ENCODE results near the gene AMFR. TPM values are rescaled to one million over a fixed set of nuclear protein-coding genes. Genes with fewer than 3 reads are reported as not detected.

AMFR gene
- total and polyA plus RNA-seq, 4 donors: 43.3 to 309 (median 98.4) TPM

- WGBS: 8% methylated on average over 31 of the region's 31 CpGs
- H3K36me3 ChIP-seq (ENCODE audit: control insufficient read depth in 4 of 4, insufficient read depth in 3 of 4, low read depth in 1 of 4, low read length in 3 of 4): peaks cover 8 to 24% (median 17%) of the 10 kb centered on the region in 4 donors
- peak overlapping the region; percentile 53 to 73 for H3K9ac ChIP-seq (ENCODE audit: low read depth in 1 of 2, low read length in 2 of 2)
- peaks cover 9 to 25% (median 22%) of the 10 kb centered on the region in 4 donors for H3K4me1 ChIP-seq (ENCODE audit: control insufficient read depth in 4 of 4, insufficient read depth in 4 of 4, low read length in 3 of 4)
- peak overlapping the region; percentile 64 to 90 for H3K27ac ChIP-seq (ENCODE audit: low read depth in 1 of 2, low read length in 2 of 2)
- no peaks in the 10 kb centered on the region for H3K9me3 ChIP-seq (ENCODE audit: control insufficient read depth in 4 of 4, low read length in 3 of 4)
- H3K27me3 ChIP-seq (ENCODE audit: control insufficient read depth in 4 of 4, insufficient read depth in 4 of 4, low read length in 3 of 4): no peaks in the 10 kb centered on the region
- H3K4me3 ChIP-seq (ENCODE audit: low read depth in 1 of 3, low read length in 3 of 3): peak overlapping the region; percentile 69 to 99 (median 71)
- TF ChIP-seq YY1 (IDR thresholded peaks at IDR 0.05) (no peak), GABPA (IDR thresholded peaks at IDR 0.05 in 1 of 2, conservative IDR thresholded peaks at IDR 0.05 in 1 of 2) (no peak), FOXA2 (IDR thresholded peaks at IDR 0.05) (no peak), JUND (IDR thresholded peaks at IDR 0.05) (peak; percentile 28 to 50), RAD21 (IDR thresholded peaks at IDR 0.05) (peak in 1 of 2 donors; percentile 11), CTCF (IDR thresholded peaks at IDR 0.05; ENCODE audit: low read depth, low read length, missing input control) (no peak), MAX (IDR thresholded peaks at IDR 0.05) (no peak), EGR1 (IDR thresholded peaks at IDR 0.05; ENCODE audit: low read depth in 2 of 2) (no peak)
- DNase-seq (ENCODE audit: low spot score): no peak
These were observed 26.7 kb upstream of the AMFR start for GRCh38 chr16:56451753-56452689.

DNA sequence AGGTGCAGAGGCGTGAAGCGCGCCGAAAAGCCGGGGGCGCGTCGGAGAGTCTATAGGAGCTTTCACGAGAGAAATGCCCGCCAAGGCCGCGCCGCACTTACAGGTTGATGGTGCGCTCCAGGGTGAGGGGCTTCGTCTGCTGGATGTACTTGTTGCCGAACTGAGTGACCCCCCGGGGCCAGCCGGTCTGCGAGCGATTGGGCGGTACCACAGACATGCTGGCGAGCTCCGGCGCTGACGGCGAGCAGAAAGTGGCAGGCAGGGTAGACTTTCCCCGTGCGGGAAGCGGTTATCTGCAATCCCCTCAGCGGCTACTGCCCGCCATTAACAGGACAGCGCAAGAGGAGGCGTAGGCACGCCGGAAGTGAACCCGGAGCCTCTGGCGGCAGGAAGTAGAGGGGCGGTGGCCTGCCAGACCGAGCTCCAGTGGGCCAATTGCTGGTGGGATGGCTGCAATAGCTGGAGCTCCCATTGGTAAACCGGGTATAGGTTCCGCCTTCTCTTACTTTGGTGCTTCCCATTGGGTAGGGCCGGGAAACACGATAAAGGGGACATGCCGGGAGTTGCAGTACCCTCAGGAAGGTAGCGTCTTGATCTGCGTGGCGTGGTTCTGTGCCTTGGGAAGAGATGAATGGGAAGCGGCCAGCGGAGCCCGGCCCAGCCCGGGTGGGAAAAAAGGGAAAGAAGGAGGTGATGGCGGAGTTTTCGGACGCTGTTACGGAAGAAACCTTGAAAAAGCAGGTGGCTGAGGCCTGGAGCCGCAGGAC, 25.8 kb upstream of the AMFR start, which contains the start of the genes NUDT21 and OGFOD1:
Gene NUDT21 (minus strand): TSS at position 347 of the 767 bp plus-strand sequence. CDS start 130 bp downstream, at position 217.
Gene OGFOD1 (plus strand): TSS at position 569 of the 767 bp plus-strand sequence. CDS start 59 bp downstream, at position 628.
- H3K36me3 ChIP-seq (ENCODE audit: control insufficient read depth in 4 of 4, insufficient read depth in 3 of 4, low read depth in 1 of 4, low read length in 3 of 4): peaks cover 8 to 25% (median 17%) of the 10 kb centered on the region in 4 donors
- H3K9me3 ChIP-seq (ENCODE audit: control insufficient read depth in 4 of 4, low read length in 3 of 4): no peaks in the 10 kb centered on the region
- DNase-seq (ENCODE audit: low spot score): peak; percentile 87
- peak within 1 kb of the TSS; percentile 64 to 90 for H3K27ac ChIP-seq (ENCODE audit: low read depth in 1 of 2, low read length in 2 of 2)
- peak within 1 kb of the TSS; percentile 58 to 90 for H3K9ac ChIP-seq (ENCODE audit: low read depth in 1 of 2, low read length in 2 of 2)
- under 1% methylated on average over 56 of the region's 56 CpGs for WGBS
- peak within 1 kb of the TSS; percentile 79 to 99 (median 83) for H3K4me3 ChIP-seq (ENCODE audit: low read depth in 1 of 3, low read length in 3 of 3)
- peaks cover 9 to 25% (median 22%) of the 10 kb centered on the region in 4 donors for H3K4me1 ChIP-seq (ENCODE audit: control insufficient read depth in 4 of 4, insufficient read depth in 4 of 4, low read length in 3 of 4)
- H3K27me3 ChIP-seq (ENCODE audit: control insufficient read depth in 4 of 4, insufficient read depth in 4 of 4, low read length in 3 of 4): no peaks in the 10 kb centered on the region
- TF ChIP-seq FOXA2 (IDR thresholded peaks at IDR 0.05) (no peak), ATF3 (IDR thresholded peaks at IDR 0.05) (peak; percentile 53), HNF4A (conservative IDR thresholded peaks at IDR 0.05) (no peak), EGR1 (IDR thresholded peaks at IDR 0.05; ENCODE audit: low read depth in 2 of 2) (peak in 1 of 2 donors; percentile 31), SP1 (IDR thresholded peaks at IDR 0.05) (peak; percentile 90), ZBTB33 (IDR thresholded peaks at IDR 0.05) (peak; percentile 23), TAF1 (conservative IDR thresholded peaks at IDR 0.05) (peak; percentile 57), CTCF (IDR thresholded peaks at IDR 0.05; ENCODE audit: low read depth, low read length, missing input control) (no peak), MAX (IDR thresholded peaks at IDR 0.05) (peak; percentile 73), JUND (IDR thresholded peaks at IDR 0.05) (no peak), FOXA1 (IDR thresholded peaks at IDR 0.05) (no peak), RAD21 (IDR thresholded peaks at IDR 0.05) (peak; percentile 25 to 39), NR2F2 (IDR thresholded peaks at IDR 0.05) (peak; percentile 27), GABPA (IDR thresholded peaks at IDR 0.05 in 1 of 2, conservative IDR thresholded peaks at IDR 0.05 in 1 of 2) (peak; percentile 95 to 99), RXRA (IDR thresholded peaks at IDR 0.05) (peak in 1 of 2 donors; percentile 19), HNF4G (IDR thresholded peaks at IDR 0.05) (no peak)
- TF ChIP-seq, protein P1, sequence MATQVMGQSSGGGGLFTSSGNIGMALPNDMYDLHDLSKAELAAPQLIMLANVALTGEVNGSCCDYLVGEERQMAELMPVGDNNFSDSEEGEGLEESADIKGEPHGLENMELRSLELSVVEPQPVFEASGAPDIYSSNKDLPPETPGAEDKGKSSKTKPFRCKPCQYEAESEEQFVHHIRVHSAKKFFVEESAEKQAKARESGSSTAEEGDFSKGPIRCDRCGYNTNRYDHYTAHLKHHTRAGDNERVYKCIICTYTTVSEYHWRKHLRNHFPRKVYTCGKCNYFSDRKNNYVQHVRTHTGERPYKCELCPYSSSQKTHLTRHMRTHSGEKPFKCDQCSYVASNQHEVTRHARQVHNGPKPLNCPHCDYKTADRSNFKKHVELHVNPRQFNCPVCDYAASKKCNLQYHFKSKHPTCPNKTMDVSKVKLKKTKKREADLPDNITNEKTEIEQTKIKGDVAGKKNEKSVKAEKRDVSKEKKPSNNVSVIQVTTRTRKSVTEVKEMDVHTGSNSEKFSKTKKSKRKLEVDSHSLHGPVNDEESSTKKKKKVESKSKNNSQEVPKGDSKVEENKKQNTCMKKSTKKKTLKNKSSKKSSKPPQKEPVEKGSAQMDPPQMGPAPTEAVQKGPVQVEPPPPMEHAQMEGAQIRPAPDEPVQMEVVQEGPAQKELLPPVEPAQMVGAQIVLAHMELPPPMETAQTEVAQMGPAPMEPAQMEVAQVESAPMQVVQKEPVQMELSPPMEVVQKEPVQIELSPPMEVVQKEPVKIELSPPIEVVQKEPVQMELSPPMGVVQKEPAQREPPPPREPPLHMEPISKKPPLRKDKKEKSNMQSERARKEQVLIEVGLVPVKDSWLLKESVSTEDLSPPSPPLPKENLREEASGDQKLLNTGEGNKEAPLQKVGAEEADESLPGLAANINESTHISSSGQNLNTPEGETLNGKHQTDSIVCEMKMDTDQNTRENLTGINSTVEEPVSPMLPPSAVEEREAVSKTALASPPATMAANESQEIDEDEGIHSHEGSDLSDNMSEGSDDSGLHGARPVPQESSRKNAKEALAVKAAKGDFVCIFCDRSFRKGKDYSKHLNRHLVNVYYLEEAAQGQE (IDR thresholded peaks at IDR 0.05): no peak

All from liver (tissue), 9 donors.